C4-2B (cell line): ENCODE results near the gene ARHGAP27.

Source experiments
- H3K27ac ChIP-seq: fragments of 450-650 bp; 2 replicates; pipeline ENCODE4 v1.5.1; 2017
- ZFX ChIP-seq: fragments of 450-650 bp; IDR thresholded peaks from 2 replicates; pipeline ENCODE4 v1.6.1; 2017
- TF ChIP-seq, protein P1 (sequence below): fragments of 450-650 bp; conservative IDR thresholded peaks from 2 replicates; pipeline ENCODE4 v1.5.1; 2017; ENCODE audit warnings: mild to moderate bottlenecking

ARHGAP27 gene

GRCh38 chr17:45371414-45372324, 61.0 kb downstream of the ARHGAP27 start:
- no peak overlapping the region for H3K27ac ChIP-seq
- no peak for TF ChIP-seq ZFX

DNA sequence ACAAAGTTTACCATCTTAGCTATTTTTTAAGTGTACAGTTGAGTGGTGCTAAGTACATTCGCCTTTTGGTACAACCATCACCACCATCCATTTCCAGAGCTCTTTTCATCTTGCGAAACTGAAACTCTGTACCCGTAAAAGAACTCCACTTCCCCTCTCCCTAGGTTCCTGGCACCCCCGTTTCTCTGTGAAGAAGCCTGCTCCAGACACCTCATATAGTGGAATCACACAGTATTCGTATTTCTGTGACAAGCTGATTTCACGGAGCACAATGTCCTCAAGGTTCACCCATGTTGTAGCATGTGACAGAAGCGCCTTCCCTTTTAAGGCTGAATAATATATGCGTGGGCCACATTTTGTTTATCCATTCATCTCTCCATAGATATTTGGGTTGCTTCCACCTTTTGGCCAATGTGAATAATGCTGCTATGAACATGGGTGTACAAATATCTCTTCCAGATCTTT, 61.7 kb downstream of the ARHGAP27 start:
- TF ChIP-seq, protein P1, sequence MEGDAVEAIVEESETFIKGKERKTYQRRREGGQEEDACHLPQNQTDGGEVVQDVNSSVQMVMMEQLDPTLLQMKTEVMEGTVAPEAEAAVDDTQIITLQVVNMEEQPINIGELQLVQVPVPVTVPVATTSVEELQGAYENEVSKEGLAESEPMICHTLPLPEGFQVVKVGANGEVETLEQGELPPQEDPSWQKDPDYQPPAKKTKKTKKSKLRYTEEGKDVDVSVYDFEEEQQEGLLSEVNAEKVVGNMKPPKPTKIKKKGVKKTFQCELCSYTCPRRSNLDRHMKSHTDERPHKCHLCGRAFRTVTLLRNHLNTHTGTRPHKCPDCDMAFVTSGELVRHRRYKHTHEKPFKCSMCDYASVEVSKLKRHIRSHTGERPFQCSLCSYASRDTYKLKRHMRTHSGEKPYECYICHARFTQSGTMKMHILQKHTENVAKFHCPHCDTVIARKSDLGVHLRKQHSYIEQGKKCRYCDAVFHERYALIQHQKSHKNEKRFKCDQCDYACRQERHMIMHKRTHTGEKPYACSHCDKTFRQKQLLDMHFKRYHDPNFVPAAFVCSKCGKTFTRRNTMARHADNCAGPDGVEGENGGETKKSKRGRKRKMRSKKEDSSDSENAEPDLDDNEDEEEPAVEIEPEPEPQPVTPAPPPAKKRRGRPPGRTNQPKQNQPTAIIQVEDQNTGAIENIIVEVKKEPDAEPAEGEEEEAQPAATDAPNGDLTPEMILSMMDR = no peak
- TF ChIP-seq ZFX = no peak
- H3K27ac ChIP-seq = no peak overlapping the region

DNA sequence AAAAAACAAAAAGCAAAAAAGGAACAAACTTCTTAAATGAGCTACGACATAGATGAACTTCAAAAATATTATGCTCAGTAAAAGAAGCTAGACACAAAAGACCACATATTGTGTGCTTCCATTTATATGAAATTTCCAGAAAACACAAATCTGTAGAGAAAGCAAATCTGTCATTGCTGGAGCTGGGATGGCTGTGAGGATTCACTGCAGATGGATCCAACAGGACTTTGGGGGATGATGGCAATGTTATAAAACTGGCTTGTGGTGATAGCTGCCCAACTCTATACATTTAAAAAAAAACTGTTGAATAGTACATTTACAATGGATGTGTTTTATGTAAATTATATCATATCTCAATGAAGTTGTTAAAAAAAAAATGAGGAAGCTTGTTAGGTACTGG, 63.2 kb downstream of the ARHGAP27 start:
- TF ChIP-seq ZFX = no peak
- TF ChIP-seq, protein P1 = no peak
- H3K27ac ChIP-seq = no peak overlapping the region

DNA sequence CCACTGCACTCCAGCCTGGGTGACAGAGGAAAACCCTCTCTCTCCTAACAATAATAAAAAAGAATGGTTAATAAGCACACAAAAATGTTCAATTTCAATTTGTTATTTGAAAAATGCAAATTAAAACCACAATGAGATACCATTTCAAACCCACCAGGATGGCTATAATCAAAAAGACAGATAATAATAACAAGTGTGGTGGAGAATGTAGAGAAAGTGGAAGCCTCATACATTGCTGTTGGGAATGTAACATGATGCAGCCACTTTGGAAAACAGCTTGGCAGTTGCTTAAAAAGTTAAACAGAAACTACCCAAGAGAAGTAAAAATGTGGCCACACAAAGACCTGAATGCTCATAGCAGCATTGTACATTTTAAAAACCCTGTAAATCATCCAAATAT, 64.0 kb downstream of the ARHGAP27 start:
- H3K27ac ChIP-seq = no peak overlapping the region
- TF ChIP-seq, protein P1 = no peak
- no peak for TF ChIP-seq ZFX

DNA sequence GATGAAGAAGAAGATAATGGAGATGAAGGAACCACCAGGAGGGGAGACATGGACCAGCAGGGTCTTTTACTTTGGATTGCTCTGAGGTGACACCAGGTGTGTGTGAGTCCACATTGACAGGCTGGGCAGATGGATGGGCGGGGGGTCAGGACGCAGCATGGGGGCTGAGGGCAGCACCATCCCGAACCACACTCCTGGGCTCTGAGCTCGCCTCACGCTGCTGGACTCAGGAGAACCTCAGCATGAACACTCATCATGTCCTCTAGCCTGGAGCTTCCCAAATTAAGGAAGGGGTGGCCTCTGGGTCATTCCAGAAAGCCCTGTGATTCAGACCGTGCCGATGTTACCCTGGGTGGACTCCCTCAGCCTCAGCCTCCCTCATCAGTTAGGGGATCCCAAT, 65.5 kb downstream of the ARHGAP27 start:
- TF ChIP-seq, protein P1 = no peak
- TF ChIP-seq ZFX = no peak
- H3K27ac ChIP-seq = no peak overlapping the region

DNA sequence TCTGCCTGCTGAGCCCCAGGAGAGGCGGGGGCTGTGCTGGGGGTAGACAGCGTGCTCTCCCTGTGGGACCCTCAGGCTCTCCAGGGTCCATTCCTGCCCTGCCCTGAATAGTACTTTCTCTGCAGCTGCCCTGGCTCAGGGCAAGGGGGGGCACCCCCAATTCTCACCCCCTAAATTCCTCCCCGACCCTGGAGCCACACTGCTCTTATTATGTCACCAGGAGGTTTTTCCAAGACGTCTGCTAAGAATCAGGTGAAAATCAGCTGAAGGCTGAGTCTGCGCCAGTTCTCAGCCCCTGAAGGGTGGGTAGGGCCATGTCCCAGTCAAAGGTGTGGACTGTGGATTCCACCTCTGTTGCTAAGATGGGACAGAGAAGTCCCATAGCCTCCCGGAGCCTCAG, 66.0 kb downstream of the ARHGAP27 start:
- TF ChIP-seq, protein P1 = no peak
- no peak for TF ChIP-seq ZFX
- no peak overlapping the region for H3K27ac ChIP-seq

DNA sequence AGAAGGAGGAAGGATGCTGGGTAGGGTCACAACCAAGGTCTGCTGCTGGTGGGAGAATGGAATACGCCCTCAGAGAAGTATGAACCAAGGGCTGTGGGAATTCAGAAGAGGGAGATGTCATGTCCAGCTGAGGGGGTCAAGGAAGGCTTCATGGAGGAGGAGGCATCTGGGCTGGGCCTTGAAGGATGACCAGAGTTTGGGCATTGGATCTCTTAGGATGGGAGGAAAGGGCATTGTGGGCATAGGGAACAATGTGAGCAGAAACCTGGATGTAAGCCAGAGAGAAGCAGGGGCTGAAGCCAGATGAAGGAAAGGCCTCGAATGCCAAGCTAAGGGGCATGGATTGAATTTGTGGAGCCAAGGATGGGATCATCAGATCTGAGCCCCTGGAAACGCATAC, 66.6 kb downstream of the ARHGAP27 start:
- TF ChIP-seq ZFX = no peak
- TF ChIP-seq, protein P1 = no peak
- H3K27ac ChIP-seq = no peak overlapping the region
